Stimulated activated CD8-positive, alpha-beta memory T cell treated with anti-CD3 and anti-CD28 coated beads, Interleukin-4, amount 100 ng/mL, for 1 hour (primary cell): ENCODE measurements around the gene RPS4Y2.

Experiments used
- DNase-seq, 2 donors: peaks; one replicate each; pipeline ENCODE4 v3.0.0-alpha.2; 2020; ENCODE audit warnings: low read depth in 2 of 2, low spot score in 1 of 2

RPS4Y2 gene

DNA sequence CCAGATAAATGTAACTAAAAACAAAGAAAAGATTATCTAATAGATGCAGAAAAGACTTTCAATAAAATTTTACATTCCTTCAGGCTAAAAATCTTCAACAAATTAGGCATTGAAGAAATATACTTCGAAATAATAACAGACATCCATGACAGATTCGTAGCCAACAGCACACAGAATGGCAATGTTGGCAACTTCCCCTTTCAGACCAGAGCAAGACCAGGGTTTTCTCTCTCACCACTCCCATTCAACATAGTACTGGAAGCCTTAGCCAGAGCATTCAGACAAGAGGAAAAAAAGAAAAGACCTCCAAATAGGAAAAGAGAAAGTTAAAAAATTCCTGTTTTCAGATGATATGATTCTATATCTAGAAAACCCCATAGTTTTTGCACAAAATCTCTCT, 61.2 kb downstream of the RPS4Y2 start:
- DNase-seq: no peak
